Activated CD4-positive, CD25-positive, alpha-beta regulatory T cell (primary cell): ENCODE measurements around the gene TLX3.

Source experiments
- DNase-seq, 4 experiments: peaks; one replicate each; lab custom pipeline; 2025; lab: John Stamatoyannopoulos, UW

The TLX3 gene

DNA sequence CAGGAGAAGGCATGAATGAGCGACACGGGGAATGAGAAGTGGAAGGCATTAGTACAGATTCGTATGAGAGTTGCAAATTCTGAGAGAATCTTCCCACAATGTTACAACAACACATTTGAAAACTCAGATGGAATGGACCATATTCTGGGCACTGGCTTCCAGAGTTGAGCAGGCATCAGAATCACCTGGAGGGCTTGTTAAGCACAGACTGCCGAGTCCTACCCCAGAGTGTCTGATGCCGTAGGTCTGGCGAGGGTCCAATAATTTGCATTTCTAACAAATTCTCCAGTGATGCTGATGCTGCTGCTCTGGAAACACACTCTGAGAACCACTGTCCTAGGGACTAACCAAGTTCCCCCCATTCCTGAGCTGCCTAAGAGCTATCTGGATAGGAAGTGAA, 2.9 kb upstream of the TLX3 start:
- no peak for DNase-seq

DNA sequence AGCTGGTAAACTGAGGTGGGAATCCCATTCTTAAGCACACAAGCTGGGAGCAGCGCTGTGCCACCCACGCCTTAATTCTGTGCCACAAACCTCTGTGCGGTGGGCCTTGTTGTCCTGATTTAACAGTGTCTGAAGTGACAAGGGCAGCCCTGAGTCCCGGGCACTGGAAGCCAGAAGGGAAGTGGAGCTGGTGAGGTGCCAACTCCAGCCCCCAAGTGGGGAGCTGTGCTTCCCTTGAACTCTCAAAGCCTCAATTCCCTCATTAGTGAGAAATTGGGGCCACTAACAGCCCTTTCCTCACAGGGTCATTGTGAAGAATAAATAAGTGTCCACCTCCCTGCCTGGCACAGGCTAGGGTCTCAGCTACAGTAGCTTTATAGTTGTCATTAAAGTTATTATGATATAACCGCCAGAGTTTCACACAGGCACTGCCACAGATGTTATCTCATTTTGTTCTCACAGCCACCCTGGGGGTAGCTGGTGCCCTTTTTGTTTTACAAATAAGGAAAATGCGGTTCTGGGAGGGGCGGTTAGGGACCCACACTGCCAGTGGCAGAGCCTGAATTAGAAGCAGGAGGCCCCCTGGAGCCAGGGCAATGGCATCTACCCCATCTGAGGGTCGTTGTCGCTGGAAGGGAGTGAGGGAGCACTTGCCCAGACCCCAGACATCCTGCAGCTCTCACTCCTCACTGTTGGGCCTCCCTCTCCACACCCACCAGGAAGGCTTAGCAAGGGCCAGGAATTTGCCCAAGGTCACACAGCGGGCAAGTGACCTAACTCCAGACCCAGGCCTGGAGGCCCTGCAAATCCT, 2.1 kb upstream of the TLX3 start:
- DNase-seq: no peak

DNA sequence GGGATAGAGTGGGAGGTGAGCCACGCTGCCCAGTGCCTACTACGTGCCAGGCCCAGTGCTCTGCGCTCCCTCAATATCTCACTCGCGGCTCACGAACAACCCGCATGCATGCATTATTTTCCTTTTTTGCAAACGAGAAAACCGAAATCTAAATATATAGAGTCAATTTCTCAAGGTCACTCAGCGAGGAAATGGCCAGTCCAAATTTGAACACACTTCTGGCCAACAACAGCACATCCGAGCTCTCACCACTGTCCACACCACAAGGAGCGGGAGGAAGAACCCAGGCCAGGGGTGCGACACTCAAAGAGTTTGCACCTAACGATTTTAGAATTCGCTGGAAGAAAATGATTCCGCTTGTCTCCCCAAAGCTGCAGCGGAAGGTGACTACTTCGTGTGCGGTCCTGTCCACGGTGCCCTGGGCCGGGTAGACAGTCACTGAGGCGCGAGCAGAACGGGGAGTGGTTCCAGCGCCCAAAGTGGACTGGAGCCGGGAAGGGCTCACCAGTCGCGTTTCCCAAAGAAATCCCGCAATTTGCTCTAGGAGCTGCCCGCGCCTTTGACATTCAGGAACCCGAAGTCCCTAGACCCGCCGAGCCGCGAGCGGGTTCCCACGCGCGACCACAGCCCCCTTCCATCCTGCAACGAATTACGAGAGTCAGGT, 1.1 kb upstream of the TLX3 start:
- DNase-seq: no peak

DNA sequence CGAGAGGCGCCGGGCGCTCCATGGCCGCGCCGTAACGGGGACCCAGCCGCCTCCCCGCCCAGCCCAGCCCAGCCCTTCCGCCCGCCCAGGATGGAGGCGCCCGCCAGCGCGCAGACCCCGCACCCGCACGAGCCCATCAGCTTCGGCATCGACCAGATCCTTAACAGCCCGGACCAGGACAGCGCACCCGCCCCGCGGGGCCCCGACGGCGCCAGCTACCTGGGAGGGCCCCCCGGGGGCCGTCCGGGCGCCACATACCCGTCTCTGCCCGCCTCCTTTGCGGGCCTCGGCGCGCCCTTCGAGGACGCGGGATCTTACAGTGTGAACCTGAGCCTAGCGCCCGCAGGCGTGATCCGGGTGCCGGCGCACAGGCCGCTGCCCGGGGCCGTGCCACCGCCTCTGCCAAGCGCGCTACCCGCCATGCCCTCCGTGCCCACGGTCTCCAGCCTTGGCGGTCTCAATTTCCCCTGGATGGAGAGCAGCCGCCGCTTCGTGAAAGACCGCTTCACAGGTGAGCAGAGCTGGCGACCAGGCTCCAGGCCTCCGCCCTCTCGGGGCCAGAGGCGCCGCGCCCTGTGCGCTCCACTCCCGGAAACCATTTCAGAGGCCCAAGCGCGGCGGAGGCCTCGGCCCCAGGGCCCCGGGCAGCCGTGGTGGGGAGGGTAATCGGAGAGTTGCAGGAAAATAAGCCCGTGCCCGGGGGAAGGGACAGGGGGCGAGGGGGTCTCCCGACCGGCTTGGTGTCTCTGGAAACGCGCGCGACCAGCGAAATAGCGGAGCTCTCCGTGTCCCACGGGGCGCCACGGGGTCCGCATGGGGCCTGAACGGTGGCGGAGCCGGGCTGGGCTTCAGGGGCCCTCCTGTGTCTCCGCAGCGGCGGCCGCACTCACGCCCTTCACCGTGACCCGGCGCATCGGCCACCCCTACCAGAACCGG, 496 bp downstream of the TLX3 start:
- no peak for DNase-seq

DNA sequence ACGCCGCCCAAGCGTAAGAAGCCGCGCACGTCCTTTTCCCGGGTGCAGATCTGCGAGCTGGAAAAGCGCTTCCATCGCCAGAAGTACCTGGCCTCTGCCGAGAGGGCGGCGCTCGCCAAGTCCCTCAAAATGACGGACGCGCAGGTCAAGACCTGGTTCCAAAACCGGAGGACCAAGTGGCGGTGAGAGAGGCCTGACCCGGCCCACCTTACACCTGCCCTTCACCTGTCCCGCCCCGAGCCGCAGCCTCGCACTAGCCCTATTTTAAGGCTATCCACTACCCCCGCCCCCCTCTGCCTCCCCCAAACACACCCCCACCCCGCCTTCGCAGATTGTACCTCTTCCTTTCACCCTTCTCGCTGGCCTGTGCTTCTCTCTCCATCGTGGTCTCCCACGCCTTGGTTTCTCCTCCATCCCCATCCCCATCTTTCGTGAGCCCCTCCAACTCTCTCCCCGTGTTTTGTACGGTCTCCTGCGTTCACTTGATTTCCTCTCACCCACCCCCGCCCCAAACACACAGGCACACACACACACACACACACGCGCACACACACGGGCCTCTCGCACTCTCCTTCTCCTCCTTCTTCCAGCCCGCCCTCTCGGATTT, 1.3 kb downstream of the TLX3 start:
- no peak for DNase-seq

DNA sequence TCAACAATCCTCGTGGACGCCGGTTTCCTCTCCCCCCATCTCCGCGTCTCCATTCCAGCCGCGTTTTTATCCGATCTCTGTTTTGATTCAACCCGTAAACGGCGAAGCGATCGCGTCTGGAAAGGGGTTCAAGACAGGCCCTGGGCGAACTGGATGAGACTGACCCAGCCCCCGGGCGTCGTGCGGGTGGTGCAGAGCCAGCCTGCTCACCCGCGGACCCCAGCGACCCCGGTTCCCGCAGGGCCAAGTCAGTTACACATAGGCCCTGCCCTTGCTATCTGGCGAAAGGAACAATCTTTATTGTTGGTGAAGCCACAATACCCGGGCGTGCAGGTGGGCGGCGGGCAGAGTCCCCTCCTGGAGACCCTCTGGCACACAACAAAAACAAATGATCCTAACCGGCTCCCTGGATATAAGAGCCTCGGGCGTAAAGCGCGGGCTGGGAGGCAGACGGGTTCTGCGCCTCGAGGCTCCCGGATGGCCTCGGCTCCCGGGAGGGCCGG, 1.8 kb downstream of the TLX3 start:
- no peak for DNase-seq

- no peak for DNase-seq
Measured at GRCh38 chr5:171311322-171312077, 2.5 kb downstream of the TLX3 start.

GRCh38 chr5:171312129-171312974, 3.3 kb downstream of the TLX3 start:
- DNase-seq: no peak

- no peak for DNase-seq
Measured at GRCh38 chr5:171313481-171314206, 4.6 kb downstream of the TLX3 start.

DNA sequence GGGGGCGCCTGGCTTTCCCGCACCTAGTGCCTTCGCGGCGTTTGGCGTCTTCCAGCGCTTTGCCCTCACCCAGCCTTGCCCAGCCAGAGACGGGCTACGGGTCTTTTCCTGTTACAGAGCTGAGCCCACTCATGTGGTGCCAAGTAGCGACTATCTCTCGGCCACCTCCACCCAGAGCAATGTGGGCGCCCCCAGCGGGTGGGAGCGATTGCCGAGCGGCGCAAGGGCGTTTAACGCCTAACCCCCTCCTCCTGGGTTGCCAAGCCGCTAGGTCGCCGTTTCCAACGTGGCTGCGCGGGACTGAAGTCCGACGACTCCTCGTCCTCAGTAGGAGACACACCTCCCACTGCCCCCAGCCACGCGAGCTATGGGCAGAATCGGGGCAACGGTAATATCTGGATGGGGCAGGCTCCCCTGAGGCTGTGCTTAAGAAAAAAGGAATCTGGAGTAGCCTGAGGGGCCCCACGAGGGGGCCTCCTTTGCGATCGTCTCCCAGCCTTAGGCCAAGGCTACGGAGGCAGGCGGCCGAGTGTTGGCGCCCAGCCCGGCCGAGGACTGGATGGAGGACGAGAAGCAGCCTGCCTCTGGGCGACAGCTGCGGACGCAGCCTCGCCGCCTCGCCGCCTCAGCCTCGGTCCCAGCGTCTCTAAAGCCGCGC, 5.8 kb downstream of the TLX3 start:
- DNase-seq: no peak

- no peak for DNase-seq
Measured at GRCh38 chr5:171315386-171315891, 6.4 kb downstream of the TLX3 start.

DNA sequence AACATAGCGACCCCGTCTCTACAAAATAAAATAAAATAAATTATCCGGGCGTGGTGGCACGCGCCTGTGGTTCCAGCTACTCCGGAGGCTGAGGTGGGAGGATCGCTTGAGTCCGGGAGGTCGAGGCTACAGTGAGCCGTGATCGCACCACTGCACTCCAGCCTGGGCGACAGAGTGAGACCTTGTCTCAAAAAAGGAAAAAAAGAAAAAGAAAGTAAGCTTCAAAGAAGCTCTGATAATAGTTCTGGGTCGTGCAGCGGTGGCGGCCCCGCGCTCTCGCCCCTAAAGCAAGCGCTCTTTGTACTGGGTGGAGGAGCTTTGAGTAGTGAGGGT, 6.8 kb downstream of the TLX3 start:
- DNase-seq: no peak

GRCh38 chr5:171316258-171317121, 7.4 kb downstream of the TLX3 start:
- no peak for DNase-seq

GRCh38 chr5:171317230-171317629, 8.2 kb downstream of the TLX3 start:
- DNase-seq: no peak

GRCh38 chr5:171318026-171318425, 9.0 kb downstream of the TLX3 start:
- DNase-seq: no peak

GRCh38 chr5:171321447-171321846, 12.4 kb downstream of the TLX3 start:
- no peak for DNase-seq

- no peak for DNase-seq
Measured at GRCh38 chr5:171322527-171322926, 13.5 kb downstream of the TLX3 start.

DNA sequence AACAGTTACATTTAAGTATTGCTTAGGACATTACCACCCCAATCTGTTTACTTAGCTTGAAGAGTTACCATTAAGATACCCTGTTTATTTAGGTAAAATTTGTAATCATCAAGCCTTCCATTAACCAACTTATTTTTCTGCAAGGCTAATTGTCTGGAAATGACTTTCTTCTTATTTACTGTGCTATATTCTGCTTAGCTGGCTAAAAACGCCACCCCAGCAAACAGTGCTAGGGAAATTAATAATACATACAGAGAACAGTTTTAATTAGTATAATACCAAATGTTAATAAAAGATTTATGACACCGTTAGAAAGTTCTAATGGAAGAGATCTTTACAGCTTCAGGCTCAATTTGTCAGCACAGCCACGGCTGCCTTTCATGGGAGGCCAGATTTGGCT, 14.0 kb downstream of the TLX3 start:
- DNase-seq: no peak
